ENCODE measurements around the gene S100A2. TPM values are rescaled to one million over a fixed set of nuclear protein-coding genes. Genes with fewer than 3 reads are reported as not detected.

S100A2 gene
- total RNA-seq, 1 donor from 2014 or later = 2.0 TPM

DNA sequence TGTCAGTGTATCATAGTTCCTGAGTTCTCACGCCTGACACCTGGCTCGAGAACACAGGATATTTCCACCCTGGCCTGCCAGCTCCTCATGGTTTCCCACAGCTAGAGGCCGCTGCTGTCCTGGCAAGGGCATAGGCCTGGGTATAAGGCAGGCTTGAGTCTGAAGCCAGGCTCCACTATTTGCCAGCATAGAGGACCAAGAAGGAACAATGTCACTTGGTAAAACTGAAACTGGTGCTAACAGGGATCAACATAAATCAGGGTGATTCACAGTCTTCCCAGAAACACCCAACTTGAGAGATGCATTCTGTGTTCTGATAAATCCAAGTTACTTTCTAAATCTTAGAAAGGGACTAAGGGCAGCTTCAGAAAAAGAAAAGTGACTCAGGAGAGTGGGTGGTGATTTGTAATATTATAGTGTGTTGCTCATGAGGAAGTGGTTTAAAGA is 6.9 kb upstream of the S100A2 start:
- peaks cover 8% of the 10 kb centered on the region for H3K27me3 Mint-ChIP-seq
- no peak overlapping the region for H3K4me3 Mint-ChIP-seq
- intact Hi-C loops (cut with micrococcal nuclease) = loop anchor here (1.0 to 5.0 kb wide), 9 partner anchors 26 to 700 kb away; partner anchors contain the start of genes CHTOP, HAX1, RAB13 and S100A13
- POLR2A ChIA-PET = interaction anchor here (0.6 to 4.7 kb wide), 18 partner anchors 26 to 418 kb away, joined by 3 to 65 read pairs (median 6); partner anchors contain the start of genes CHTOP, ILF2, INTS3 and S100A1
- CTCF ChIA-PET = interaction anchor here (0.6 to 6.3 kb wide), 31 partner anchors 9 to 414 kb away, joined by 3 to 119 read pairs (median 6); partner anchors contain the start of genes CHTOP, ILF2, NPR1 and RAB13
- no peaks in the 10 kb centered on the region for H3K9me3 Mint-ChIP-seq
- TF ChIP-seq, protein P1, sequence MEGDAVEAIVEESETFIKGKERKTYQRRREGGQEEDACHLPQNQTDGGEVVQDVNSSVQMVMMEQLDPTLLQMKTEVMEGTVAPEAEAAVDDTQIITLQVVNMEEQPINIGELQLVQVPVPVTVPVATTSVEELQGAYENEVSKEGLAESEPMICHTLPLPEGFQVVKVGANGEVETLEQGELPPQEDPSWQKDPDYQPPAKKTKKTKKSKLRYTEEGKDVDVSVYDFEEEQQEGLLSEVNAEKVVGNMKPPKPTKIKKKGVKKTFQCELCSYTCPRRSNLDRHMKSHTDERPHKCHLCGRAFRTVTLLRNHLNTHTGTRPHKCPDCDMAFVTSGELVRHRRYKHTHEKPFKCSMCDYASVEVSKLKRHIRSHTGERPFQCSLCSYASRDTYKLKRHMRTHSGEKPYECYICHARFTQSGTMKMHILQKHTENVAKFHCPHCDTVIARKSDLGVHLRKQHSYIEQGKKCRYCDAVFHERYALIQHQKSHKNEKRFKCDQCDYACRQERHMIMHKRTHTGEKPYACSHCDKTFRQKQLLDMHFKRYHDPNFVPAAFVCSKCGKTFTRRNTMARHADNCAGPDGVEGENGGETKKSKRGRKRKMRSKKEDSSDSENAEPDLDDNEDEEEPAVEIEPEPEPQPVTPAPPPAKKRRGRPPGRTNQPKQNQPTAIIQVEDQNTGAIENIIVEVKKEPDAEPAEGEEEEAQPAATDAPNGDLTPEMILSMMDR (IDR thresholded peaks at IDR 0.05) = no peak
- DNase-seq = peak; percentile 53
- no peaks in the 10 kb centered on the region for H3K36me3 Mint-ChIP-seq (ENCODE audit: low read depth)
- peak; percentile 93 for ATAC-seq (ENCODE audit: low read depth)
- peaks cover 27% of the 10 kb centered on the region for H3K4me1 Mint-ChIP-seq
- peak overlapping the region; percentile 79 for H3K27ac Mint-ChIP-seq

DNA sequence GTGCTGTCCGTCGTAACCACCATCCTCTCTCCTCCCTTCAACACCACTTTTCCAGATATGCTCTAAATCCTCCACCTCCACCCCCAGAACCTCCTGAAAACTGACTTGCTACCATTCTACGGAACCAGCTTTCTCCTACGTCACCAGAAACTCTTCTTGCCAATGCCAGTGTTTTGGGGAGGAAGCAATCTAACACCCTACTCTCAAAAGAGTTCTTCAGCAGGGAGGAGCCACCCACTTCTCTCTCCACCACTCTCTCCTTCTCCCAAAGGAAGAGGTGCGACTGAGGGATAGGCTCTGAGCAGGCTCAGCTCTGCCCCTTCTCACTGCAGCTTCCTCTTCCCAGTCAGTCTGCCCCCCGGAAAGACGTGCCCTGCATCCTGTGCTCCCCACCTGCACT is 6.1 kb upstream of the S100A2 start:
- intact Hi-C loops (cut with micrococcal nuclease) = loop anchor here (1.0 to 5.0 kb wide), 9 partner anchors 27 to 701 kb away; partner anchors contain the start of genes CHTOP, HAX1, RAB13 and S100A13
- H3K36me3 Mint-ChIP-seq (ENCODE audit: low read depth) = no peaks in the 10 kb centered on the region
- no peak overlapping the region for H3K27ac Mint-ChIP-seq
- H3K4me3 Mint-ChIP-seq = no peak overlapping the region
- peaks cover 6% of the 10 kb centered on the region for H3K27me3 Mint-ChIP-seq
- no peak for ATAC-seq (ENCODE audit: low read depth)
- DNase-seq = no peak
- H3K9me3 Mint-ChIP-seq = no peaks in the 10 kb centered on the region
- ChIA-PET CTCF (interaction anchor here (1.0 to 6.3 kb wide), 24 partner anchors 8 to 415 kb away, joined by 3 to 119 read pairs (median 8); partner anchors contain the start of genes CHTOP, ILF2, NPR1 and RAB13), POLR2A (interaction anchor here (1.3 to 4.7 kb wide), 12 partner anchors 27 to 156 kb away, joined by 3 to 65 read pairs (median 6); partner anchors contain the start of genes CHTOP, ILF2, INTS3 and S100A13)
- peaks cover 31% of the 10 kb centered on the region for H3K4me1 Mint-ChIP-seq
- TF ChIP-seq, protein P1 (IDR thresholded peaks at IDR 0.05) = no peak

DNA sequence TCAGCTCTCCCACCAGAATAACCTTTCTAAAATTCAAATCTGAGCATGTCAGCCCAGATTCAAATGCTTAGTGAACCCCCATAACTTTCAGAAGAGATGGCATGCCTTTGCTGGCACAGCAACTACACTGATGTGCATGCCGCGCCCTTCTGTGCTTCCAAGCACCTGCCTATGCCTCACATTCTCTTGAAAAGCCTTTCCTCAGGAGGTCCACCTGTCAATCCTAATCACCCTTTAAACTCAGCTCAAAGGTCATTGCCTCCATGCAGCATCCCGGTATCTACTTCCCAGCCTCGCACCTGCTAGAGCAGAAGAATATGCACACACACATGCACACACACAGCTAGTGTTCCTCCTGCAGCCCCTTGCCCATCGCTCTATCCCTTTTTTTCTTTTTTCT is 5.2 kb upstream of the S100A2 start:
- H3K27me3 Mint-ChIP-seq = peaks cover 6% of the 10 kb centered on the region
- TF ChIP-seq, protein P1 (IDR thresholded peaks at IDR 0.05) = no peak
- ATAC-seq (ENCODE audit: low read depth) = no peak
- DNase-seq = no peak
- intact Hi-C loops (cut with micrococcal nuclease) = loop anchor here (5.0 kb wide), 1 partner anchor 86 kb away; the partner anchor contains the start of gene SNAPIN
- ChIA-PET CTCF (interaction anchor here (0.7 to 6.3 kb wide), 9 partner anchors 25 to 179 kb away, joined by 3 to 119 read pairs (median 9); partner anchors contain the start of genes CHTOP, S100A1, S100A13 and S100A4), POLR2A (interaction anchor here (0.6 to 4.7 kb wide), 4 partner anchors 20 to 63 kb away, joined by 4 to 65 read pairs (median 24); partner anchors contain the start of genes CHTOP and S100A6)
- H3K36me3 Mint-ChIP-seq (ENCODE audit: low read depth) = no peaks in the 10 kb centered on the region
- no peak overlapping the region for H3K4me3 Mint-ChIP-seq
- H3K4me1 Mint-ChIP-seq = peaks cover 37% of the 10 kb centered on the region
- no peak overlapping the region for H3K27ac Mint-ChIP-seq
- no peaks in the 10 kb centered on the region for H3K9me3 Mint-ChIP-seq

DNA sequence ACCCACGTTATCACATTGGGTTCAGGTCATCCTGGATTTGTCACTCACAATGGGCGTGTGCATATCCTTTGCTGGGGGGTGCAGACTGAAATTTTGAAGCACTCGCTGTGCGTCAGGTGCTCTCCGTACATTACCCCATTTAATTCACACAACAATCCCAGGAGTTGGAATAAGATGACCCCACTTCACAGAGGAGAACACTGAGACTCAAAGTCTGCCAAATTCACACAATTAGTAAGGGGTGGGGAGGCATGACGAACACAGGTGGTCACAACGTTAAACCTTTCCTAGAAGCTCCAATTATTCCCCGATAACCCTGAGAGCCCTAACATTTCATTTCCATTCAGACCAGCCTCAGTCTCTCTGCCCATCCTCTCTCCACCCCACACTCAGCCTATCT is 3.8 kb upstream of the S100A2 start:
- no peaks in the 10 kb centered on the region for H3K36me3 Mint-ChIP-seq (ENCODE audit: low read depth)
- CTCF ChIA-PET = interaction anchor here (1.2 to 6.3 kb wide), 8 partner anchors 24 to 181 kb away, joined by 3 to 119 read pairs (median 8); partner anchors contain the start of genes CHTOP, S100A4 and S100A6
- H3K27me3 Mint-ChIP-seq = peaks cover 6% of the 10 kb centered on the region
- no peak overlapping the region for H3K4me3 Mint-ChIP-seq
- no peaks in the 10 kb centered on the region for H3K9me3 Mint-ChIP-seq
- H3K4me1 Mint-ChIP-seq = peaks cover 48% of the 10 kb centered on the region
- intact Hi-C loops (cut with micrococcal nuclease) = no loop called here
- no peak overlapping the region for H3K27ac Mint-ChIP-seq
- TF ChIP-seq, protein P1 (IDR thresholded peaks at IDR 0.05) = no peak
- DNase-seq = no peak
- ATAC-seq (ENCODE audit: low read depth) = no peak
- POLR2A ChIA-PET = interaction anchor here (1.9 to 3.9 kb wide), 2 partner anchors 24 to 36 kb away, joined by 10 to 44 read pairs; partner anchors contain the start of genes S100A4 and S100A6

All from activated B cell treated with CpG ODN at 0.5 μM for 24 hours (primary cell).